GM12878 (cell line): ENCODE results near the gene GIGYF1. TPM values are rescaled to one million over a fixed set of nuclear protein-coding genes. Genes with fewer than 3 reads are reported as not detected.

Experiments used
- ATAC-seq: fragments of 200-7000 bp; cut with Tn5 transposase; 3 replicates; pipeline ENCODE4 v1.9.1; 2020; ENCODE audit warnings: mild to moderate bottlenecking, moderate library complexity
- BruUV-seq: library from RNA; stranded (reverse); fragments of 400-500 nt; replicated peaks from 2 replicates; lab custom pipeline; 2021; lab: Mats Ljungman, UMichigan
- CTCF ChIA-PET: fragments of 300-600 bp; sonication (Branson Sonifier 250); formaldehyde crosslinking; extraction: SDS; loops from one replicate; lab custom pipeline; 2021; ENCODE audit warnings: inconsistent platforms; lab: Yijun Ruan, JAX
- POLR2A ChIA-PET: fragments of 350-600 bp; formaldehyde crosslinking; extraction: SDS; loops from one replicate; lab custom pipeline; 2021; ENCODE audit warnings: inconsistent platforms; lab: Charles Lee
- RAD21 ChIA-PET: fragments of 300-600 bp; sonication (Branson Sonifier 250); formaldehyde crosslinking; loops from one replicate; lab custom pipeline; 2023; ENCODE audit warnings: antibody characterized with exemption; ENCODE audit not compliant: unreplicated experiment; lab: Charles Lee
- SMC1A ChIA-PET: fragments of 300-600 bp; sonication (Branson Sonifier 250); formaldehyde crosslinking; loops from one replicate; lab custom pipeline; 2023; ENCODE audit not compliant: unreplicated experiment, uncharacterized antibody; lab: Charles Lee
- DNase-seq: peaks from one replicate; pipeline ENCODE4 v3.0.0-alpha.2; 2011; ENCODE audit warnings: low read depth, low spot score
- FAIRE-seq: peaks from 3 replicates; lab custom pipeline; 2011; peaks lifted over from hg19 to GRCh38; lab: Jason Lieb, UNC
- H2AFZ ChIP-seq: 2 replicates; pipeline ENCODE4 v1.6.0; 2011; ENCODE audit warnings: low read depth, low read length, control low read depth; ENCODE audit not compliant: control insufficient read depth
- H3K27ac ChIP-seq: 2 replicates; pipeline ENCODE4 v1.5.1; 2011; ENCODE audit warnings: control low read depth; ENCODE audit not compliant: control insufficient read depth, insufficient read depth
- H3K27me3 ChIP-seq, 2 experiments: replicated peaks in 1 of 2; 2 replicates each; pipeline versions ENCODE4 v1.6.0 to v1.6.1; 2011; ENCODE audit warnings: low read length in 1 of 2; ENCODE audit not compliant: control insufficient read depth in 2 of 2, insufficient read depth in 2 of 2
- H3K36me3 ChIP-seq, 2 experiments: 2 replicates each; pipeline ENCODE4 v1.5.1; 2011; ENCODE audit warnings: low read length in 1 of 2; ENCODE audit not compliant: control insufficient read depth in 2 of 2, insufficient read depth in 2 of 2
- H3K4me1 ChIP-seq: 2 replicates; pipeline ENCODE4 v1.6.1; 2011; ENCODE audit warnings: mild to moderate bottlenecking, low read length, moderate library complexity, mixed read lengths; ENCODE audit not compliant: control insufficient read depth, insufficient read depth
- H3K4me2 ChIP-seq: 2 replicates; pipeline ENCODE4 v1.6.0; 2011; ENCODE audit warnings: control low read depth; ENCODE audit not compliant: control insufficient read depth, insufficient read depth
- H3K4me3 ChIP-seq: fragments of 200-600 bp; sonication (generic); 2 replicates; pipeline ENCODE4 v1.5.1; 2016
- H3K79me2 ChIP-seq: 2 replicates; pipeline ENCODE4 v1.6.0; 2011; ENCODE audit warnings: low read length; ENCODE audit not compliant: control insufficient read depth, insufficient read depth
- H3K9ac ChIP-seq: 2 replicates; pipeline ENCODE4 v1.8.0; 2011; ENCODE audit warnings: low read length, control low read depth, mixed read lengths; ENCODE audit not compliant: control insufficient read depth, insufficient read depth
- H3K9me3 ChIP-seq: replicated peaks from 3 replicates; pipeline ENCODE4 v1.5.1; 2011; ENCODE audit warnings: mild to moderate bottlenecking, low read length; ENCODE audit not compliant: control insufficient read depth, insufficient read depth
- H4K20me1 ChIP-seq: 2 replicates; pipeline ENCODE4 v1.6.0; 2011; ENCODE audit not compliant: control insufficient read depth, insufficient read depth
- EP300 ChIP-seq, 2 experiments: fragments of 150-350 bp in 1 of 2; IDR thresholded peaks; 2 replicates each; pipeline ENCODE4 v1.6.1; 2011 to 2012; ENCODE audit warnings: low read depth in 2 of 2, low read length in 2 of 2, borderline replicate concordance in 1 of 2, improper control_type of control experiment in 1 of 2, inconsistent platforms in 1 of 2; ENCODE audit not compliant: control insufficient read depth in 1 of 2
- FOS ChIP-seq: IDR thresholded peaks from 3 replicates; pipeline ENCODE4 v1.6.1; 2011; ENCODE audit warnings: borderline replicate concordance; ENCODE audit not compliant: insufficient read length; ENCODE audit errors: extremely low read depth
- FOXK2 ChIP-seq: fragments of 450-650 bp; IDR thresholded peaks from 2 replicates; pipeline ENCODE4 v1.6.1; 2017; ENCODE audit warnings: mild to moderate bottlenecking, moderate library complexity
- HDAC2 ChIP-seq: fragments of 200-600 bp; sonication (generic); IDR thresholded peaks from 2 replicates; pipeline ENCODE4 v1.6.1; 2017
- LARP7 ChIP-seq: fragments of 450-650 bp; IDR thresholded peaks from 2 replicates; pipeline ENCODE4 v1.6.1; 2017; ENCODE audit warnings: mild to moderate bottlenecking
- MEF2B ChIP-seq: fragments of 450-650 bp; IDR thresholded peaks from 2 replicates; pipeline ENCODE4 v1.6.1; 2018; ENCODE audit warnings: mild to moderate bottlenecking, moderate library complexity; ENCODE audit not compliant: partially characterized antibody, poor library complexity, severe bottlenecking
- MXI1 ChIP-seq: fragments of 150-350 bp; IDR thresholded peaks from 2 replicates; pipeline ENCODE4 v1.6.1; 2011; ENCODE audit warnings: low read depth, mild to moderate bottlenecking, inconsistent platforms, low read length, improper control_type of control experiment
- NFYB ChIP-seq: IDR thresholded peaks from 2 replicates; pipeline ENCODE4 v1.6.1; 2011; ENCODE audit warnings: low read depth, mild to moderate bottlenecking, low read length, improper control_type of control experiment, moderate library complexity; ENCODE audit not compliant: insufficient read depth
- POLR2A ChIP-seq: IDR thresholded peaks from 2 replicates; pipeline ENCODE4 v1.6.1; 2011; ENCODE audit warnings: low read depth, mild to moderate bottlenecking, low read length
- RFX5 ChIP-seq: IDR thresholded peaks from 2 replicates; pipeline ENCODE4 v1.6.1; 2011; ENCODE audit warnings: low read depth, low read length, improper control_type of control experiment
- SP1 ChIP-seq: IDR thresholded peaks from one replicate; pipeline ENCODE4 v1.6.1; 2011; ENCODE audit warnings: low read depth, low read length
- WRNIP1 ChIP-seq: IDR thresholded peaks from 2 replicates; pipeline ENCODE4 v1.6.1; 2011; ENCODE audit warnings: low read depth, low read length, improper control_type of control experiment, borderline replicate concordance
- YBX1 ChIP-seq: fragments of 450-650 bp; IDR thresholded peaks from 2 replicates; pipeline ENCODE4 v1.6.1; 2016; ENCODE audit warnings: antibody characterized with exemption
- WGBS: methylation state at CpG from one replicate; pipeline ENCODE4 v1.1.6; 2016; ENCODE audit warnings: low lambda C conversion rate; ENCODE audit not compliant: insufficient replicate concordance, insufficient coverage; ENCODE audit errors: missing lambda C conversion rate; 5-methylcytosine and 5-hydroxymethylcytosine counted together
- in situ Hi-C: fragments of 300-500 bp; cut with MboI; formaldehyde crosslinking; loops from 9 replicates; pipeline ENCODE4 v1.14.3; 2018; ENCODE audit warnings: mixed read lengths
- intact Hi-C: fragments of 100-400 bp; cut with micrococcal nuclease; formaldehyde crosslinking; loops from one replicate; pipeline ENCODE4 v1.14.2; 2022; ENCODE audit not compliant: unreplicated experiment
- polyA plus RNA-seq, 11 experiments: library from polyadenylated mRNA; depleted of rRNA in 4 of 11; unstranded in 6 of 11; stranded (reverse) in 5 of 11; fragments of >200 nt; fragmentation: Nextera tagmentation in 4 of 11; fragmentation: Illumina TruSeq in 1 of 11; extraction: Ambion mirVana in 4 of 11; extraction: Trizol in 1 of 11; gene quantifications; 1 replicate in 1 of 11; 2 replicates in 10 of 11; pipeline versions ENCODE4 v1.2.1 to v1.2.3, GENCODE V29; 2011 to 2016; ENCODE audit warnings: inconsistent platforms in 2 of 11, missing spikeins in 2 of 11, low read depth in 1 of 11
- total RNA-seq, 4 experiments: library from RNA; depleted of rRNA in 3 of 4; stranded (reverse); fragments of >200 nt in 3 of 4; fragmentation: Illumina TruSeq in 1 of 4; extraction: Trizol in 1 of 4; gene quantifications; 2 replicates each; pipeline versions ENCODE4 v1.2.1 to v1.2.3, GENCODE V29; 2013 to 2021
- TF ChIP-seq, protein P1 (sequence below): fragments of 450-650 bp; formaldehyde crosslinking; IDR thresholded peaks from 2 replicates; pipeline ENCODE4 v1.4.0; 2020; ENCODE audit warnings: mild to moderate bottlenecking, moderate library complexity
- TF ChIP-seq, protein P2 (sequence below): fragments of 450-650 bp; IDR thresholded peaks from 2 replicates; pipeline ENCODE4 v1.6.1; 2017; ENCODE audit warnings: low read depth, mild to moderate bottlenecking, moderate library complexity
- TF ChIP-seq, protein P3 (sequence below): fragments of 450-650 bp; IDR thresholded peaks from 2 replicates; pipeline ENCODE4 v1.6.1; 2014; ENCODE audit warnings: mild to moderate bottlenecking
- TF ChIP-seq, protein P4 (sequence below): fragments of 450-650 bp; IDR thresholded peaks from 2 replicates; pipeline ENCODE4 v1.6.1; 2016; ENCODE audit warnings: mild to moderate bottlenecking

The GIGYF1 gene
- total and polyA plus RNA-seq, 10 of the 15 experiments (the other 5 are each of a cell fraction or from before 2014, with no cell fraction given): 0.31 to 47.2 (median 9.9) TPM

DNA sequence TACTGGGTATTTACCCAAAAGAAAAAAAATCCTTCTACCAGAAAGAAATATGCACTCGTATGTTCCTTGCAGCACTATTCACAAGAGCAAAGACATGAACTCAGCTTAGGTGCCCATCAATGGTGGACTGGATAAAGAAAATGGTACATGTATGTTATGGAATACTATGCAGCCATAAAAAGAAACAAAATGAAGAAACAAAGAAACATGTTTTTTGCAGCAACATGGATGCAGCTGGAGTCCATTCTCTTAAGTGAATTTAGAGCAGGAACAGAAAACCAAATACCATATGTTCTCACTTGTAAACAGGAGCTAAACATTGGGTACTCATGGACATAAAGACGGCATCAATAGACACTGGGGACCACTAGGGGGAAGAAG, 26.0 kb downstream of the GIGYF1 start:
- RAD21 ChIA-PET: no interaction called here
- Histone ChIP-seq H3K27me3 (no peaks in the 10 kb centered on the region), H3K4me2 (no peak overlapping the region), H3K4me1 (no peaks in the 10 kb centered on the region; the same call in 1 of the 2 replicates), H4K20me1 (no peaks in the 10 kb centered on the region), H3K9ac (no peak overlapping the region), H2AFZ (no peak overlapping the region), H3K36me3 (no peaks in the 10 kb centered on the region), H3K27ac (no peak overlapping the region)
- in situ Hi-C loops: no loop called here
- TF ChIP-seq NFYB: no peak
- TF ChIP-seq, protein P1, sequence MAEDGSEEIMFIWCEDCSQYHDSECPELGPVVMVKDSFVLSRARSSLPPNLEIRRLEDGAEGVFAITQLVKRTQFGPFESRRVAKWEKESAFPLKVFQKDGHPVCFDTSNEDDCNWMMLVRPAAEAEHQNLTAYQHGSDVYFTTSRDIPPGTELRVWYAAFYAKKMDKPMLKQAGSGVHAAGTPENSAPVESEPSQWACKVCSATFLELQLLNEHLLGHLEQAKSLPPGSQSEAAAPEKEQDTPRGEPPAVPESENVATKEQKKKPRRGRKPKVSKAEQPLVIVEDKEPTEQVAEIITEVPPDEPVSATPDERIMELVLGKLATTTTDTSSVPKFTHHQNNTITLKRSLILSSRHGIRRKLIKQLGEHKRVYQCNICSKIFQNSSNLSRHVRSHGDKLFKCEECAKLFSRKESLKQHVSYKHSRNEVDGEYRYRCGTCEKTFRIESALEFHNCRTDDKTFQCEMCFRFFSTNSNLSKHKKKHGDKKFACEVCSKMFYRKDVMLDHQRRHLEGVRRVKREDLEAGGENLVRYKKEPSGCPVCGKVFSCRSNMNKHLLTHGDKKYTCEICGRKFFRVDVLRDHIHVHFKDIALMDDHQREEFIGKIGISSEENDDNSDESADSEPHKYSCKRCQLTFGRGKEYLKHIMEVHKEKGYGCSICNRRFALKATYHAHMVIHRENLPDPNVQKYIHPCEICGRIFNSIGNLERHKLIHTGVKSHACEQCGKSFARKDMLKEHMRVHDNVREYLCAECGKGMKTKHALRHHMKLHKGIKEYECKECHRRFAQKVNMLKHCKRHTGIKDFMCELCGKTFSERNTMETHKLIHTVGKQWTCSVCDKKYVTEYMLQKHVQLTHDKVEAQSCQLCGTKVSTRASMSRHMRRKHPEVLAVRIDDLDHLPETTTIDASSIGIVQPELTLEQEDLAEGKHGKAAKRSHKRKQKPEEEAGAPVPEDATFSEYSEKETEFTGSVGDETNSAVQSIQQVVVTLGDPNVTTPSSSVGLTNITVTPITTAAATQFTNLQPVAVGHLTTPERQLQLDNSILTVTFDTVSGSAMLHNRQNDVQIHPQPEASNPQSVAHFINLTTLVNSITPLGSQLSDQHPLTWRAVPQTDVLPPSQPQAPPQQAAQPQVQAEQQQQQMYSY (CRISPR knock-in tag): no peak
- TF ChIP-seq SP1: no peak
- TF ChIP-seq, protein P2, sequence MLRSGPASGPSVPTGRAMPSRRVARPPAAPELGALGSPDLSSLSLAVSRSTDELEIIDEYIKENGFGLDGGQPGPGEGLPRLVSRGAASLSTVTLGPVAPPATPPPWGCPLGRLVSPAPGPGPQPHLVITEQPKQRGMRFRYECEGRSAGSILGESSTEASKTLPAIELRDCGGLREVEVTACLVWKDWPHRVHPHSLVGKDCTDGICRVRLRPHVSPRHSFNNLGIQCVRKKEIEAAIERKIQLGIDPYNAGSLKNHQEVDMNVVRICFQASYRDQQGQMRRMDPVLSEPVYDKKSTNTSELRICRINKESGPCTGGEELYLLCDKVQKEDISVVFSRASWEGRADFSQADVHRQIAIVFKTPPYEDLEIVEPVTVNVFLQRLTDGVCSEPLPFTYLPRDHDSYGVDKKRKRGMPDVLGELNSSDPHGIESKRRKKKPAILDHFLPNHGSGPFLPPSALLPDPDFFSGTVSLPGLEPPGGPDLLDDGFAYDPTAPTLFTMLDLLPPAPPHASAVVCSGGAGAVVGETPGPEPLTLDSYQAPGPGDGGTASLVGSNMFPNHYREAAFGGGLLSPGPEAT: no peak
- TF ChIP-seq POLR2A: no peak
- TF ChIP-seq, protein P3, sequence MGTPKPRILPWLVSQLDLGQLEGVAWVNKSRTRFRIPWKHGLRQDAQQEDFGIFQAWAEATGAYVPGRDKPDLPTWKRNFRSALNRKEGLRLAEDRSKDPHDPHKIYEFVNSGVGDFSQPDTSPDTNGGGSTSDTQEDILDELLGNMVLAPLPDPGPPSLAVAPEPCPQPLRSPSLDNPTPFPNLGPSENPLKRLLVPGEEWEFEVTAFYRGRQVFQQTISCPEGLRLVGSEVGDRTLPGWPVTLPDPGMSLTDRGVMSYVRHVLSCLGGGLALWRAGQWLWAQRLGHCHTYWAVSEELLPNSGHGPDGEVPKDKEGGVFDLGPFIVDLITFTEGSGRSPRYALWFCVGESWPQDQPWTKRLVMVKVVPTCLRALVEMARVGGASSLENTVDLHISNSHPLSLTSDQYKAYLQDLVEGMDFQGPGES: no peak
- TF ChIP-seq WRNIP1: no peak
- no peak for TF ChIP-seq FOS
- TF ChIP-seq, protein P4, sequence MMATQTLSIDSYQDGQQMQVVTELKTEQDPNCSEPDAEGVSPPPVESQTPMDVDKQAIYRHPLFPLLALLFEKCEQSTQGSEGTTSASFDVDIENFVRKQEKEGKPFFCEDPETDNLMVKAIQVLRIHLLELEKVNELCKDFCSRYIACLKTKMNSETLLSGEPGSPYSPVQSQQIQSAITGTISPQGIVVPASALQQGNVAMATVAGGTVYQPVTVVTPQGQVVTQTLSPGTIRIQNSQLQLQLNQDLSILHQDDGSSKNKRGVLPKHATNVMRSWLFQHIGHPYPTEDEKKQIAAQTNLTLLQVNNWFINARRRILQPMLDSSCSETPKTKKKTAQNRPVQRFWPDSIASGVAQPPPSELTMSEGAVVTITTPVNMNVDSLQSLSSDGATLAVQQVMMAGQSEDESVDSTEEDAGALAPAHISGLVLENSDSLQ: no peak
- TF ChIP-seq MEF2B: no peak
- TF ChIP-seq YBX1: no peak
- TF ChIP-seq LARP7: no peak
- TF ChIP-seq FOXK2: no peak
- TF ChIP-seq EP300 (IDR thresholded peaks at IDR 0.05; ENCODE audit: borderline replicate concordance in 1 of 2, control insufficient read depth in 1 of 2, low read depth in 2 of 2, low read length in 2 of 2): no peak
- no peak for TF ChIP-seq HDAC2
- TF ChIP-seq MXI1: no peak
- TF ChIP-seq RFX5: no peak
- TF ChIP-seq, all 136 proteins: peak for 0
- POLR2A ChIA-PET: interaction anchor here (0.6 kb wide), 1 partner anchor 184 kb away, joined by 4 read pairs; no protein-coding TSS in a partner anchor
- CTCF ChIA-PET: interaction anchor here (0.8 to 2.2 kb wide), 4 partner anchors 11 to 38 kb away, joined by 3 to 10 read pairs (median 4); partner anchors contain the start of gene POP7
- no peaks in the 10 kb centered on the region for H3K9me3 ChIP-seq
- no peak overlapping the region for H3K4me3 ChIP-seq
- DNase-seq: no peak
- intact Hi-C loops: no loop called here
- no TSS peak for BruUV-seq
- no peak for FAIRE-seq
- SMC1A ChIA-PET: interaction anchor here (1.2 kb wide), 1 partner anchor 38 kb away, joined by 3 read pairs; the partner anchor contains the start of gene POP7
- ATAC-seq: no peak
- H3K79me2 ChIP-seq: no peaks in the 10 kb centered on the region
- 92% methylated on average over 2 of the region's 2 CpGs for WGBS
